ENCODE measurements around the gene SYNE2. TPM values are rescaled to one million over a fixed set of nuclear protein-coding genes. Genes with fewer than 3 reads are reported as not detected.

The SYNE2 gene
- total RNA-seq, 1 experiment from 2014 or later: 25.9 TPM

- H3K9me2 ChIP-seq (replicated peaks; ENCODE audit: insufficient read depth, low read length): no peaks in the 10 kb centered on the region
- H2AFZ ChIP-seq (ENCODE audit: low read length): no peak overlapping the region
- H3K4me3 ChIP-seq (ENCODE audit: low read length): no peak overlapping the region
- peaks cover 17% of the 10 kb centered on the region for H3K4me1 ChIP-seq (ENCODE audit: low read length)
- no peak overlapping the region for H3K27ac ChIP-seq (ENCODE audit: low read length)
- H4K20me1 ChIP-seq (ENCODE audit: insufficient read depth, low read depth, low read length): no peaks in the 10 kb centered on the region
- H3K9ac ChIP-seq (ENCODE audit: low read length): no peak overlapping the region
- H3K36me3 ChIP-seq (ENCODE audit: insufficient read depth, low read length): no peaks in the 10 kb centered on the region
- DNase-seq: no peak
- no peaks in the 10 kb centered on the region for H3K9me3 ChIP-seq (ENCODE audit: low read length)
- no peaks in the 10 kb centered on the region for H3K79me2 ChIP-seq (ENCODE audit: low read length)
- H3K4me2 ChIP-seq (ENCODE audit: low read depth, low read length, poor library complexity, severe bottlenecking): no peak overlapping the region
- H3K27me3 ChIP-seq (ENCODE audit: low read length): no peaks in the 10 kb centered on the region
Measured at GRCh38 chr14:64123241-64123822, 270.5 kb downstream of the SYNE2 start.

DNA sequence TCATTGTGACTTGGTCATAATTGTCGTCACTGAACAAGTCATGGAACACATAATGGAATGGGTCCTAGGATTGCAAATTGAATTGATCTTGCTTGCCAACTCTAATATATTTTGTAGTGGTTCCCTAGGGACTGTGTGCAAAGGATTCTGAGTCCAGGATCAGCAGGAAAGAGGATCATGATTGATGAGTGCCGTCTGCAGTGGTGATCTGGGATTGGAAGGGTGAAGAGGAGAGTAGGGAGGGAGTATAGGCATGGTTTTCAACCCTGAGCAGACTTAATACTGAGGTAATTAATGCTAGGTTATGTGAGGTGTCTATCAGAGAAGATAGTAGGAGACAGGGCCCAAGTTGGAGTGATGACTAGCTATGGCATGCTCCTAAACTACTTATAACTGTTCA, 272.5 kb downstream of the SYNE2 start:
- Histone ChIP-seq H3K4me1 (ENCODE audit: low read length) (peaks cover 2% of the 10 kb centered on the region), H3K4me3 (ENCODE audit: low read length) (no peak overlapping the region), H3K4me2 (ENCODE audit: low read depth, low read length, poor library complexity, severe bottlenecking) (no peak overlapping the region), H3K9me2 (replicated peaks; ENCODE audit: insufficient read depth, low read length) (no peaks in the 10 kb centered on the region), H3K9me3 (ENCODE audit: low read length) (no peaks in the 10 kb centered on the region), H3K27ac (ENCODE audit: low read length) (no peak overlapping the region), H3K9ac (ENCODE audit: low read length) (no peak overlapping the region), H4K20me1 (ENCODE audit: insufficient read depth, low read depth, low read length) (no peaks in the 10 kb centered on the region), H3K27me3 (ENCODE audit: low read length) (no peaks in the 10 kb centered on the region), H3K79me2 (ENCODE audit: low read length) (no peaks in the 10 kb centered on the region), H3K36me3 (ENCODE audit: insufficient read depth, low read length) (no peaks in the 10 kb centered on the region), H2AFZ (ENCODE audit: low read length) (no peak overlapping the region)
- DNase-seq: no peak

DNA sequence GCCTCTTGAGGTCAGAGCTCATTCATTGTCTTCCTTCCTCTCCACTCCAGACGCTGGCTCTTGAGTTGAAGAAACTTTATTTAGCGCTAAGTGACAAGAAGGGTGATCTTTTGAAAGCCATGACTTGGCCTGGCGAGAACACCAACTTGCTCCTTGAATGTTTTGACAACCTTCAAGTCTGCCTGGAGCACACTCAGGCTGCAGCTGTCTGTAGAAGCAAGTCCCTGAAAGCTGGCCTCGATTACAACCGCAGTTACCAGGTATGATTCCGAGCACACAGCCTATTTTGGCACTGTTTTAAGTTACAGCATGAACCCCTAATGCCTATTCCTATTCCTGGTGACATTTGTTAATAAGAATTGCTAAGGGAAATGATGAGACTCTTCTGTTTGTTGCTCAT, 273.7 kb downstream of the SYNE2 start:
- no peaks in the 10 kb centered on the region for H3K4me1 ChIP-seq (ENCODE audit: low read length)
- H3K9me3 ChIP-seq (ENCODE audit: low read length): no peaks in the 10 kb centered on the region
- H3K9me2 ChIP-seq (replicated peaks; ENCODE audit: insufficient read depth, low read length): no peaks in the 10 kb centered on the region
- no peaks in the 10 kb centered on the region for H3K79me2 ChIP-seq (ENCODE audit: low read length)
- no peak overlapping the region for H3K4me2 ChIP-seq (ENCODE audit: low read depth, low read length, poor library complexity, severe bottlenecking)
- H3K9ac ChIP-seq (ENCODE audit: low read length): no peak overlapping the region
- no peaks in the 10 kb centered on the region for H3K36me3 ChIP-seq (ENCODE audit: insufficient read depth, low read length)
- no peaks in the 10 kb centered on the region for H4K20me1 ChIP-seq (ENCODE audit: insufficient read depth, low read depth, low read length)
- H2AFZ ChIP-seq (ENCODE audit: low read length): no peak overlapping the region
- no peaks in the 10 kb centered on the region for H3K27me3 ChIP-seq (ENCODE audit: low read length)
- H3K27ac ChIP-seq (ENCODE audit: low read length): no peak overlapping the region
- DNase-seq: no peak
- no peak overlapping the region for H3K4me3 ChIP-seq (ENCODE audit: low read length)

DNA sequence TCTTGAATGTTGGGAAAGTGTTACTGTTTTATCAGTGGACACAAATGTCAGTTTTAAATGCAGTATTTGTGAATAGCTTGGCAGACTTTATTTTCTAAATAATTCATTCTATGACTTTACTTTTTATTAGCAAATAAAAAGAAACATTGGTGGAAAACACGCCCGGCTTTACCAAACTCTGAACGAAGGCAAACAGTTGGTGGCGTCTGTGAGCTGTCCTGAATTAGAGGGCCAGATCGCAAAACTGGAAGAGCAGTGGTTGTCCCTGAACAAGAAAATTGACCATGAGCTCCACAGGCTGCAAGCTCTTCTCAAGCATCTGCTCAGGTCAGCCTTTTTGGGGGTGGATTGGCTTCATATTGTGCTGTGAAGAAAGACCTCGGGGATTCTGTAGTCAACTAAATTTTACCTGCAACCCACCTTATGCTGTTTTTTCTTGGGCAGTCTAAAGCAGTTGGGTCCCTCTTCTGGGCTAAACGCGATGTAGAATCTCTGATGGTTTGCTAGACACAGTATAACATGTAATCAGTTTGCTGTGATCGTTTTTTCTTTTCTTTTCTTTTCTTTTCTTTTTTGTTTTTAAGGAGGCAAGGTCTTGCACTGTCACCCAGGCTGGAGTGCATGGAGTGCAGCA, 285.0 kb downstream of the SYNE2 start:
- Histone ChIP-seq H3K9ac (ENCODE audit: low read length) (no peak overlapping the region), H3K4me3 (ENCODE audit: low read length) (no peak overlapping the region), H3K27me3 (ENCODE audit: low read length) (no peaks in the 10 kb centered on the region), H2AFZ (ENCODE audit: low read length) (no peak overlapping the region), H3K27ac (ENCODE audit: low read length) (no peak overlapping the region), H3K4me2 (ENCODE audit: low read depth, low read length, poor library complexity, severe bottlenecking) (no peak overlapping the region), H4K20me1 (ENCODE audit: insufficient read depth, low read depth, low read length) (no peaks in the 10 kb centered on the region), H3K9me2 (replicated peaks; ENCODE audit: insufficient read depth, low read length) (no peaks in the 10 kb centered on the region), H3K4me1 (ENCODE audit: low read length) (no peaks in the 10 kb centered on the region), H3K9me3 (ENCODE audit: low read length) (no peaks in the 10 kb centered on the region), H3K36me3 (ENCODE audit: insufficient read depth, low read length) (no peaks in the 10 kb centered on the region), H3K79me2 (ENCODE audit: low read length) (no peaks in the 10 kb centered on the region)
- peak; percentile 59 for DNase-seq

DNA sequence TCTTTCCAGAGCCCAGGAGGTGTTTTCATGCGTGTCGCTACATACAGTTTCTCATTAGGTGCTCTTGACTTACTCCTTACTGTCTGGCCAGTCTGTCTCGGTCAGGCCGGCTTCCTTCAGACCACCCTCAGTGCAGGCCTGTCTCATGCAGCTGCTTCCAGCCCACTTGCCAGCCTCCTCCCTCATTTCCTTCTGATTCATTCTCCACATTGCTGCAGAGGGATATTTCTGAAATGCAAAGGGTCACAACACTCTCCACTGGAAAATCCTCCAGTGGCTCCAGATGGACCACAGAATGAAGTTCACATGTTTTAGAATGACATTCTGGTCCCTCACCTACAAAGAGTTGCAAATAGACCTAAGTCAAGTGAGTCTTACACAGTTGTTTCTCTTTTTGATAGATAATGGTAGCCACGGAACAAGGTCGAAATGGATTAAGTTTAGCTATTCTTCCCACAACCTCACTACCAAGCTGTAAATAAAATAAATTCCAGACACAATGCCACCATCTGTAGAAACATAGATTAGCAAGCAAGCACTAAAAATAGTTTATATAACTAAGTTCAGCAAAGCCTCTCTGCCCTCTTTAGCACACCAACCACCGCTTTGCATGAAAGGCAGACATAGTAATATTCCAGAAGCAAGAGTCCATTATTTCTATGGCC, 294.5 kb downstream of the SYNE2 start:
- peaks cover 6% of the 10 kb centered on the region for H3K4me1 ChIP-seq (ENCODE audit: low read length)
- H3K9ac ChIP-seq (ENCODE audit: low read length): no peak overlapping the region
- no peak overlapping the region for H3K4me3 ChIP-seq (ENCODE audit: low read length)
- no peaks in the 10 kb centered on the region for H3K36me3 ChIP-seq (ENCODE audit: insufficient read depth, low read length)
- H3K4me2 ChIP-seq (ENCODE audit: low read depth, low read length, poor library complexity, severe bottlenecking): no peak overlapping the region
- no peak overlapping the region for H2AFZ ChIP-seq (ENCODE audit: low read length)
- no peaks in the 10 kb centered on the region for H3K9me3 ChIP-seq (ENCODE audit: low read length)
- no peaks in the 10 kb centered on the region for H3K27me3 ChIP-seq (ENCODE audit: low read length)
- no peak for DNase-seq
- H3K27ac ChIP-seq (ENCODE audit: low read length): no peak overlapping the region
- no peaks in the 10 kb centered on the region for H3K9me2 ChIP-seq (replicated peaks; ENCODE audit: insufficient read depth, low read length)
- H3K79me2 ChIP-seq (ENCODE audit: low read length): no peaks in the 10 kb centered on the region
- no peaks in the 10 kb centered on the region for H4K20me1 ChIP-seq (ENCODE audit: insufficient read depth, low read depth, low read length)

GRCh38 chr14:64149921-64150320, 297.1 kb downstream of the SYNE2 start:
- H3K27ac ChIP-seq (ENCODE audit: low read length): no peak overlapping the region
- no peak overlapping the region for H3K4me3 ChIP-seq (ENCODE audit: low read length)
- H3K27me3 ChIP-seq (ENCODE audit: low read length): no peaks in the 10 kb centered on the region
- H4K20me1 ChIP-seq (ENCODE audit: insufficient read depth, low read depth, low read length): no peaks in the 10 kb centered on the region
- H3K79me2 ChIP-seq (ENCODE audit: low read length): no peaks in the 10 kb centered on the region
- no peak overlapping the region for H2AFZ ChIP-seq (ENCODE audit: low read length)
- H3K9me3 ChIP-seq (ENCODE audit: low read length): no peaks in the 10 kb centered on the region
- H3K4me1 ChIP-seq (ENCODE audit: low read length): peaks cover 6% of the 10 kb centered on the region
- no peaks in the 10 kb centered on the region for H3K36me3 ChIP-seq (ENCODE audit: insufficient read depth, low read length)
- H3K4me2 ChIP-seq (ENCODE audit: low read depth, low read length, poor library complexity, severe bottlenecking): no peak overlapping the region
- no peaks in the 10 kb centered on the region for H3K9me2 ChIP-seq (replicated peaks; ENCODE audit: insufficient read depth, low read length)
- no peak for DNase-seq
- no peak overlapping the region for H3K9ac ChIP-seq (ENCODE audit: low read length)

DNA sequence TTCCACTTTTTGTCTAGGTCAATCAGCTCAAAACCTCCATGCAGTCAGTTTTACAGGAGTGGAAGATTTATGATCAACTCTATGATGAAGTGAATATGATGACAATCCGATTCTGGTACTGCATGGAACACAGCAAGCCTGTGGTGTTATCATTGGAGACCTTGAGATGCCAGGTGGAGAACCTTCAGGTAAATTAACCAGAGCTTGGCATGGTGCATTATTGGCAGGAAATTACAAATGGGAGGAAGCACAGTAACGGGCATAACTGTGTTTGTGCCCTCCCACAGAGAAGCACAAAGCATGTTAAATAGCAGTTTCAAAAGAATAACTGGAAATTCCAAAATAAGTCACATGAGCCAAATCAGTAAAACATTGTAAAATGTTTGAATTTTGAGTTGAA, 305.8 kb downstream of the SYNE2 start:
- Histone ChIP-seq H3K9ac (ENCODE audit: low read length) (no peak overlapping the region), H3K9me2 (replicated peaks; ENCODE audit: insufficient read depth, low read length) (no peaks in the 10 kb centered on the region), H3K36me3 (ENCODE audit: insufficient read depth, low read length) (no peaks in the 10 kb centered on the region), H3K4me2 (ENCODE audit: low read depth, low read length, poor library complexity, severe bottlenecking) (no peak overlapping the region), H3K4me3 (ENCODE audit: low read length) (no peak overlapping the region), H3K4me1 (ENCODE audit: low read length) (no peaks in the 10 kb centered on the region), H3K27ac (ENCODE audit: low read length) (no peak overlapping the region), H4K20me1 (ENCODE audit: insufficient read depth, low read depth, low read length) (no peaks in the 10 kb centered on the region), H2AFZ (ENCODE audit: low read length) (no peak overlapping the region), H3K27me3 (ENCODE audit: low read length) (no peaks in the 10 kb centered on the region), H3K79me2 (ENCODE audit: low read length) (no peaks in the 10 kb centered on the region), H3K9me3 (ENCODE audit: low read length) (no peaks in the 10 kb centered on the region)
- DNase-seq: no peak

DNA sequence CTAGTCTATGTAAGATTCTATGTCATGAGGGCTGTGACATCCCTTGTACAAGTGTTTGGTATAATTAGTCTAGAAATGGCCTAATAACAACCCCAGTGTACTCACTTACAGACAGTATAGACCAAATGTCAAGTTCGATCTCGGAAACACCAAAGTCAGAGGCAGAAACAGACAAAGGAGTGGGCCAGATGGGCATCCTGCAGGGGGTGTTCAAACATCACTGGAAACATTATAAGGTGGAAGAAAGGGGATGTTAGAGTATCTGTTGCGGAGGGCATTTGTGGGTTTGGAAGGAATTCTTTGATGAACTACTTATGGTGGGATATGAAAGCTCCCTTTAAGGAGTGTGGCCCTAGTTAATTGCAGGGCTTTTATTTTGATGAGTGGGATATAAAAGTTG, 306.8 kb downstream of the SYNE2 start:
- no peak overlapping the region for H3K9ac ChIP-seq (ENCODE audit: low read length)

More for the DNA sequence above, 306.8 kb downstream of the SYNE2 start:
- Histone ChIP-seq H3K9me2 (replicated peaks; ENCODE audit: insufficient read depth, low read length) (no peaks in the 10 kb centered on the region), H3K4me1 (ENCODE audit: low read length) (no peaks in the 10 kb centered on the region), H2AFZ (ENCODE audit: low read length) (no peak overlapping the region), H3K79me2 (ENCODE audit: low read length) (no peaks in the 10 kb centered on the region), H3K9me3 (ENCODE audit: low read length) (no peaks in the 10 kb centered on the region), H4K20me1 (ENCODE audit: insufficient read depth, low read depth, low read length) (no peaks in the 10 kb centered on the region), H3K27me3 (ENCODE audit: low read length) (no peaks in the 10 kb centered on the region), H3K4me2 (ENCODE audit: low read depth, low read length, poor library complexity, severe bottlenecking) (no peak overlapping the region), H3K4me3 (ENCODE audit: low read length) (no peak overlapping the region), H3K27ac (ENCODE audit: low read length) (no peak overlapping the region), H3K36me3 (ENCODE audit: insufficient read depth, low read length) (no peaks in the 10 kb centered on the region)
- DNase-seq: peak; percentile 61
